Psoas muscle (tissue), 8 donors: Measurements from ENCODE around the gene HARS2. TPM values are rescaled to one million over a fixed set of nuclear protein-coding genes. Genes with fewer than 3 reads are reported as not detected.
A peak's percentile ranks its signal among the peaks of the same experiment; 100 is the strongest.

Experiments
- ATAC-seq, 4 donors: fragments of 200-7000 bp; cut with Tn5 transposase; one replicate each; pipeline ENCODE4 v1.9.1; 2020; ENCODE audit warnings: moderate library complexity in 3 of 4, mild to moderate bottlenecking in 2 of 4
- DNase-seq, 2 donors: peaks; one replicate each; pipeline ENCODE4 v3.0.0-alpha.2; 2020
- H3K27ac ChIP-seq: fragments of 200-600 bp; one replicate; pipeline ENCODE4 v1.8.0; 2022
- H3K27me3 ChIP-seq, 3 donors: fragments of 200-600 bp in 1 of 3; one replicate each; pipeline versions ENCODE4 v1.6.1 to v1.8.0; 2013 to 2022; ENCODE audit warnings: low read length in 2 of 3, mild to moderate bottlenecking in 2 of 3, moderate library complexity in 1 of 3; ENCODE audit not compliant: insufficient read depth in 3 of 3
- H3K36me3 ChIP-seq, 2 donors: fragments of 200-600 bp in 1 of 2; one replicate each; pipeline versions ENCODE4 v1.6.1 to v1.8.0; 2013 to 2022; ENCODE audit warnings: low read depth in 1 of 2, mild to moderate bottlenecking in 1 of 2, moderate library complexity in 1 of 2; ENCODE audit not compliant: insufficient read depth in 1 of 2
- H3K4me1 ChIP-seq: fragments of 200-600 bp; one replicate; pipeline ENCODE4 v1.8.0; 2022
- H3K4me3 ChIP-seq: fragments of 200-600 bp; one replicate; pipeline ENCODE4 v1.8.0; 2022; ENCODE audit warnings: mild to moderate bottlenecking
- H3K9me3 ChIP-seq: fragments of 200-600 bp; one replicate; pipeline ENCODE4 v1.8.0; 2022
- CTCF ChIP-seq: fragments of 200-600 bp; IDR thresholded peaks from one replicate; pipeline ENCODE4 v1.8.0; 2022; ENCODE audit warnings: antibody characterized with exemption
- WGBS, 3 donors: extraction: QIAGEN DNeasy Blood & Tissue Kit; methylation state at CpG; one replicate each; pipeline versions ENCODE4 v1.1.6 to v1.1.7; 2013; 5-methylcytosine and 5-hydroxymethylcytosine counted together
- intact Hi-C, 2 donors: fragments of 100-400 bp; cut with DNase I; formaldehyde crosslinking; loops; one replicate each; pipeline versions ENCODE4 v1.11.0 to v1.14.2; 2022
- long read RNA-seq, 2 donors: library from polyadenylated mRNA; unstranded; transcript quantifications; one replicate each; pipeline ENCODE4 v2.0.0, GENCODE V29; 2021
- polyA plus RNA-seq, 3 donors: library from polyadenylated mRNA; stranded (reverse); fragments of 200-250 nt; gene quantifications; one replicate each; pipeline ENCODE4 v1.2.3, GENCODE V29; 2013
- total RNA-seq, 4 donors: library from RNA; stranded (reverse); fragmentation: NEBNext Ultra II Directional in 2 of 4; extraction: Animal tissue kit (Norgen Biotek cat#: 25700) in 2 of 4; gene quantifications; one replicate each; pipeline versions ENCODE4 v1.2.1 to v1.2.4, GENCODE V29; 2021 to 2023
- donor health status: healthy with polysubstance abuse.
- donor health status: DM: no; HTN: no; CAD: no; lungs with moderate emphysema.
- donor health status: Bipolar disorder and iron deficiency.
- donor health status: healthy.
- donor health status: DM: yes; HTN: yes; CAD: no.
- donor health status: DM: no; HTN: no; CAD: no.
- donor health status: DM: no; HTN: no; CAD: no.
- donor health status: DM: yes; HTN: yes; CAD: no.

Gene HARS2
- total RNA-seq (10 to 100 TPM; 19.8 to 35.1 (median 23.2) TPM), polyA plus RNA-seq (10 to 100 TPM; 23.8 to 40.9 (median 38.0) TPM)
- long read RNA-seq, donor 1, transcript HARS2-219 (14 exons, 2,292 nt), result minor isoform, 6 of 22 reads
- long read RNA-seq, donor 1, transcript HARS2-201 (13 exons, 2,510 nt), result major isoform, 12 of 22 reads
- long read RNA-seq, donor 1, partial matches to known transcripts, result 2 of 22 reads
- long read RNA-seq, donor 1, other reads (novel, unspliced or antisense), result 2 of 22 reads
- long read RNA-seq, donor 2, transcript HARS2-219 (14 exons, 2,292 nt), result minor isoform, 17 of 109 reads
- long read RNA-seq, donor 2, transcript HARS2-201 (13 exons, 2,510 nt), result major isoform, 61 of 109 reads
- long read RNA-seq, donor 2, transcript HARS2-215 (12 exons, 2,346 nt), result minor isoform, 6 of 109 reads
- long read RNA-seq, donor 2, partial matches to known transcripts, result 14 of 109 reads
- long read RNA-seq, donor 2, other reads (novel, unspliced or antisense), result 8 of 109 reads

- Histone ChIP-seq H3K9me3 (no peaks in the 10 kb centered on the region), H3K27ac (peak within 1 kb of the TSS; percentile 92), H3K36me3 (peaks cover 20 to 67% of the 10 kb centered on the region in 2 donors), H3K27me3 (no peaks in the 10 kb centered on the region), H3K4me3 (peak within 1 kb of the TSS; percentile 99), H3K4me1 (peaks cover 18% of the 10 kb centered on the region)
- ATAC-seq (peak; percentile 98), DNase-seq (peak; percentile 89 to 94)
- no peak for TF ChIP-seq CTCF
- 1% methylated on average over 60 to 61 of the region's 61 CpGs for WGBS, 3 donors
- intact Hi-C loops, result loop anchor here (2.0 to 5.0 kb wide), 4 partner anchors 24 to 289 kb away; partner anchors contain the start of genes ANKHD1 (in 1 of the 2) and WDR55 (in 1 of the 2)
These were observed at the start of gene HARS2, which contains the start of gene HARS1 for GRCh38 chr5:140690941-140691924. Gene HARS2, plus strand, starts transcription at chr5:140691455. Its CDS starts 194 bp downstream, at chr5:140691649. Gene HARS1, minus strand, starts transcription at chr5:140691370. Its CDS starts 66 bp downstream, at chr5:140691304.

- DNase-seq, result no peak
- no peak for ATAC-seq
- H3K4me3 ChIP-seq, result no peak overlapping the region
- no peak overlapping the region for H3K27ac ChIP-seq
- no peak for TF ChIP-seq CTCF
- WGBS, 3 donors, result 86 to 90% (median 88%) methylated on average over 8 of the region's 8 CpGs
- no peaks in the 10 kb centered on the region for H3K9me3 ChIP-seq
- H3K4me1 ChIP-seq, result peaks cover 18% of the 10 kb centered on the region
- peaks cover 6 to 53% of the 10 kb centered on the region in 2 donors for H3K36me3 ChIP-seq
- no peaks in the 10 kb centered on the region for H3K27me3 ChIP-seq
- intact Hi-C loops, result loop anchor here in 1 of 2 donors (10.0 kb wide), 1 partner anchor 237 kb away; the partner anchor contains the start of gene ANKHD1
These were observed 49.5 kb upstream of the HARS2 start for GRCh38 chr5:140641716-140642115.

- intact Hi-C loops, result loop anchor here in 1 of 2 donors (10.0 kb wide), 1 partner anchor 238 kb away; the partner anchor contains the start of gene ANKHD1
- DNase-seq (no peak), ATAC-seq (no peak)
- no peak overlapping the region for H3K4me3 ChIP-seq
- H3K27me3 ChIP-seq, result no peaks in the 10 kb centered on the region
- H3K36me3 ChIP-seq, result peaks cover 6 to 53% of the 10 kb centered on the region in 2 donors
- no peak for TF ChIP-seq CTCF
- no peaks in the 10 kb centered on the region for H3K9me3 ChIP-seq
- H3K4me1 ChIP-seq, result peaks cover 18% of the 10 kb centered on the region
- WGBS, 3 donors, result 45 to 51% (median 45%) methylated on average over 3 of the region's 3 CpGs
- no peak overlapping the region for H3K27ac ChIP-seq
These were observed 48.5 kb upstream of the HARS2 start for GRCh38 chr5:140642718-140643117.

- Histone ChIP-seq H3K27me3 (no peaks in the 10 kb centered on the region), H3K27ac (peak overlapping the region; percentile 84), H3K9me3 (no peaks in the 10 kb centered on the region), H3K4me3 (peak overlapping the region; percentile 89), H3K4me1 (peaks cover 21% of the 10 kb centered on the region), H3K36me3 (peaks cover 6 to 75% of the 10 kb centered on the region in 2 donors)
- DNase-seq, result no peak
- intact Hi-C loops, result loop anchor here in 1 of 2 donors (10.0 kb wide), 1 partner anchor 242 kb away; the partner anchor contains the start of gene ANKHD1
- no peak for TF ChIP-seq CTCF
- WGBS, 3 donors, result 0 to 1% (median 0%) methylated on average over 27 of the region's 27 CpGs
- peak in 3 of 4 donors; percentile 18 to 39 (median 37) for ATAC-seq
These were observed 44.2 kb upstream of the HARS2 start for GRCh38 chr5:140647042-140647419.
